Endodermal cell (in vitro differentiated cells): Measurements from ENCODE around the gene EXOC3L2. TPM values are rescaled to one million over a fixed set of nuclear protein-coding genes. Genes with fewer than 3 reads are reported as not detected.

Experiments
- DNase-seq: peaks from one replicate; pipeline ENCODE4 v3.0.0-alpha.2; 2017
- H3K27ac ChIP-seq: 2 replicates; pipeline ENCODE4 v1.5.1; 2013; ENCODE audit warnings: mild to moderate bottlenecking, low read depth, low read length, moderate library complexity
- H3K27me3 ChIP-seq: 2 replicates; pipeline ENCODE4 v1.6.1; 2013; ENCODE audit warnings: mild to moderate bottlenecking, low read length, moderate library complexity; ENCODE audit not compliant: insufficient read depth, control insufficient read depth, poor library complexity, severe bottlenecking
- H3K36me3 ChIP-seq: 2 replicates; pipeline ENCODE4 v1.7.0; 2013; ENCODE audit warnings: mild to moderate bottlenecking, low read length, moderate library complexity; ENCODE audit not compliant: control insufficient read depth, insufficient read depth
- H3K4me1 ChIP-seq: one replicate; pipeline ENCODE4 v1.7.0; 2013; ENCODE audit warnings: low read length; ENCODE audit not compliant: control insufficient read depth, insufficient read depth
- H3K4me3 ChIP-seq: 2 replicates; pipeline ENCODE4 v1.5.1; 2013; ENCODE audit warnings: mild to moderate bottlenecking, low read length, moderate library complexity
- H3K9ac ChIP-seq: 2 replicates; pipeline ENCODE4 v1.6.1; 2013; ENCODE audit warnings: mild to moderate bottlenecking, low read length, moderate library complexity; ENCODE audit not compliant: poor library complexity, severe bottlenecking; ENCODE audit errors: extremely low read depth
- H3K9me3 ChIP-seq: 2 replicates; pipeline ENCODE4 v1.6.1; 2013; ENCODE audit warnings: mild to moderate bottlenecking, low read length, moderate library complexity; ENCODE audit not compliant: control insufficient read depth
- H3K27ac Mint-ChIP-seq: 2 replicates; pipeline ENCODE4 v1.8.0; 2020; ENCODE audit warnings: mixed read lengths
- H3K27me3 Mint-ChIP-seq: 2 replicates; pipeline ENCODE4 v1.8.0; 2021; ENCODE audit warnings: mild to moderate bottlenecking, mixed read lengths; ENCODE audit not compliant: insufficient read depth
- H3K36me3 Mint-ChIP-seq: 2 replicates; pipeline ENCODE4 v1.8.0; 2020; ENCODE audit warnings: low read depth, mixed read lengths
- H3K4me1 Mint-ChIP-seq: 2 replicates; pipeline ENCODE4 v1.8.0; 2020; ENCODE audit warnings: mixed read lengths
- H3K4me3 Mint-ChIP-seq: 2 replicates; pipeline ENCODE4 v1.8.0; 2020; ENCODE audit warnings: mild to moderate bottlenecking, moderate library complexity, mixed read lengths
- H3K9me3 Mint-ChIP-seq: 2 replicates; pipeline ENCODE4 v1.8.0; 2020; ENCODE audit warnings: mild to moderate bottlenecking, mixed read lengths
- WGBS, 2 experiments: methylation state at CpG; one replicate each; pipeline versions ENCODE4 v1.1.5 to v1.1.7; 2013; ENCODE audit warnings: missing lambda C conversion rate in 2 of 2, mixed read lengths in 1 of 2; ENCODE audit not compliant: insufficient coverage in 1 of 2, insufficient read length in 1 of 2; 5-methylcytosine and 5-hydroxymethylcytosine counted together
- total RNA-seq, 2 donors: library from RNA; stranded (reverse); fragmentation: NEBNext Ultra II Directional in 1 of 2; extraction: Animal tissue kit (Norgen Biotek cat#: 25700) in 1 of 2; gene quantifications; 2 replicates in 1 of 2; 3 replicates in 1 of 2; pipeline ENCODE4 v1.2.1, GENCODE V29; 2021
- TF ChIP-seq, protein P1 (sequence below): fragments of 200-600 bp; sonication (generic); conservative IDR thresholded peaks from 2 replicates; pipeline ENCODE4 v1.5.0; 2021; ENCODE audit warnings: antibody characterized with exemption, mild to moderate bottlenecking

The EXOC3L2 gene
- total RNA-seq, 2 donors from 2014 or later: 0.11 TPM; not detected in 1

DNA sequence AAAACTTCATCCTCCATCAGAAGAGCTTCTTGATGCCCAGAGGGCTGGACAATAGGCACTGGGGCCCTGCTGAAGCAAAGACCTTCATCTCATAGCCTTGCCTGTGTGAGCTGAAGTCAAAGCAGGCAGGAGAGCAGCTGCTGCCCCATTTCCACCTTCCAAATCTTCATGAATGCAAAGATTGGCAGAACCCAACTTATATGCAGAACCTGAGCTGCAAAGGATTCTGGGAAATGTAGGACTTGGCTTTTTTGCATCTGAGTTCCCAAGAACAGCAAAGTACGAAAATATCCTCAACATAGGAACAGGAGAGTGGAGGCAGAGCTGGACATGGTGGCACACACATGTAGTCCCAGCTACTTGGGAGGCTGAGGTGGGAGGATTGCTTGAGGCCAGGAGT is 46.6 kb upstream of the EXOC3L2 start:
- Histone ChIP-seq H3K36me3 (peaks cover 47% of the 10 kb centered on the region), H3K9me3 (no peaks in the 10 kb centered on the region), H3K4me3 (no peak overlapping the region), H3K4me1 (no peaks in the 10 kb centered on the region), H3K27me3 (no peaks in the 10 kb centered on the region), H3K27ac (no peak overlapping the region), H3K9ac (no peak overlapping the region)
- H3K36me3 Mint-ChIP-seq: peaks cover 61% of the 10 kb centered on the region
- 90 to 100% methylated on average over 1 of the region's 1 CpG for WGBS, 2 experiments
- H3K9me3 Mint-ChIP-seq: peaks cover 3% of the 10 kb centered on the region
- H3K4me3 Mint-ChIP-seq: no peak overlapping the region
- TF ChIP-seq, protein P1, sequence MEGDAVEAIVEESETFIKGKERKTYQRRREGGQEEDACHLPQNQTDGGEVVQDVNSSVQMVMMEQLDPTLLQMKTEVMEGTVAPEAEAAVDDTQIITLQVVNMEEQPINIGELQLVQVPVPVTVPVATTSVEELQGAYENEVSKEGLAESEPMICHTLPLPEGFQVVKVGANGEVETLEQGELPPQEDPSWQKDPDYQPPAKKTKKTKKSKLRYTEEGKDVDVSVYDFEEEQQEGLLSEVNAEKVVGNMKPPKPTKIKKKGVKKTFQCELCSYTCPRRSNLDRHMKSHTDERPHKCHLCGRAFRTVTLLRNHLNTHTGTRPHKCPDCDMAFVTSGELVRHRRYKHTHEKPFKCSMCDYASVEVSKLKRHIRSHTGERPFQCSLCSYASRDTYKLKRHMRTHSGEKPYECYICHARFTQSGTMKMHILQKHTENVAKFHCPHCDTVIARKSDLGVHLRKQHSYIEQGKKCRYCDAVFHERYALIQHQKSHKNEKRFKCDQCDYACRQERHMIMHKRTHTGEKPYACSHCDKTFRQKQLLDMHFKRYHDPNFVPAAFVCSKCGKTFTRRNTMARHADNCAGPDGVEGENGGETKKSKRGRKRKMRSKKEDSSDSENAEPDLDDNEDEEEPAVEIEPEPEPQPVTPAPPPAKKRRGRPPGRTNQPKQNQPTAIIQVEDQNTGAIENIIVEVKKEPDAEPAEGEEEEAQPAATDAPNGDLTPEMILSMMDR: no peak
- H3K4me1 Mint-ChIP-seq: no peaks in the 10 kb centered on the region
- no peaks in the 10 kb centered on the region for H3K27me3 Mint-ChIP-seq
- no peak for DNase-seq
- no peak overlapping the region for H3K27ac Mint-ChIP-seq

DNA sequence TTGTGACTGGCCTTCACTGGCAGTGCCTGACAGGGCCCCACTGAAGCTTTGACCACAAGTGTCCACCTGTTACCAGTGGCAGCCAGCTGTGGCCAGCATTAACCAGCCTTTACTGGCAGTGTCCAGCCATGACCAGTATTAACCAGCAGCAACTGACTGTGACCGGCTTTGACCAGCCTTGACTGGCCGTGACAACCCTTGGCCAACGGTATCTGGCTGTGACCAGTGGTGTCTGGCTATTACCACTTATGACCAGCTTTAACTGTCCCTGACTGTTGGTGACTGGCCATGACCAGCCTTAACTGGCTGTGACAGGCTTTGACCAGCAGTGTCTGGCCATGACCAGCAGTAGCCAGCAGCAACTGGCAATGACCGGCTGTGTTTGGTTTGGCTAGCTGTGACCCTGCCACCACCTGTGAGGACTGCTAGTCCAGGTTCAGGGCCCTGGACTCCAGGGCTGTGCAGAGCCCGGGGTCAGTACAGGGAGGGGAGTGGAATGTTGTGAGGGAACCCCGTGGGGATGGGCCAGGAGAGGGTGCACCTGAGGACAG is 45.2 kb upstream of the EXOC3L2 start:
- Histone ChIP-seq H3K9me3 (no peaks in the 10 kb centered on the region), H3K36me3 (peaks cover 45% of the 10 kb centered on the region), H3K27ac (no peak overlapping the region), H3K4me3 (no peak overlapping the region), H3K4me1 (no peaks in the 10 kb centered on the region), H3K27me3 (no peaks in the 10 kb centered on the region), H3K9ac (no peak overlapping the region)
- Mint-ChIP-seq H3K27me3 (no peaks in the 10 kb centered on the region), H3K27ac (no peak overlapping the region), H3K36me3 (peaks cover 58% of the 10 kb centered on the region), H3K9me3 (peaks cover 3% of the 10 kb centered on the region), H3K4me1 (no peaks in the 10 kb centered on the region), H3K4me3 (no peak overlapping the region)
- DNase-seq: no peak
- TF ChIP-seq, protein P1: no peak
- 94 to 100% methylated on average over 4 to 6 of the region's 6 CpGs for whole genome bisulfite sequencing, 2 experiments

DNA sequence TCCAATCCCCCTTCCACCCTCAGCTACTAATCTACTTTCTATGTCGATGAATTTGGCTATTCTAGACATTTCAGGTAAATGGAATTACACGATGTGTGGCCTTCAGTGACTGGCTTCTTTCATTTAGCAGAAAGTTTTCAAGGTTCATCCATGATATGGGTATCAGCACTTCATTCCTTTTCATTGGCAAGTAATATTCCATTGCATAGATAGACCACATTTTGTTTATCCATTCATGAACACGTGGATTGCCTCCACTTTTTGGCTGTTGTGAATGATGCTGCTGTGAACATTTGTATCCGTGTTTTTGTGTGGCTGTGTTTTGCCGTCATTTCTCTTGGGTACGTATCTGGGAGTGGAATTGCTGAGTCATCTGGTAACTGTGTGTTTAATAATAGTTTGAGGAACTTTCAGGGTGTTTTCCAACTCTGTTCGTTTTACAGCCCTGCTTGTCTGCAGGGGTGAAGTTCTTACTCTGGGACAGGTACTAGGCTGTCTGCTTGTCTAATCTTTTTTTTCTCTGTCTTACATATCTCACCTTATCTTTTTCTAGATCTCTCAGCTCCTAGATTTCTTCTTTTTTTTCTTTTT is 38.3 kb upstream of the EXOC3L2 start:
- Mint-ChIP-seq H3K36me3 (peaks cover 57% of the 10 kb centered on the region), H3K27ac (no peak overlapping the region), H3K4me1 (no peaks in the 10 kb centered on the region), H3K27me3 (no peaks in the 10 kb centered on the region), H3K4me3 (no peak overlapping the region), H3K9me3 (peaks cover 10% of the 10 kb centered on the region)
- Histone ChIP-seq H3K9me3 (peaks cover 7% of the 10 kb centered on the region), H3K27ac (no peak overlapping the region), H3K9ac (no peak overlapping the region), H3K27me3 (no peaks in the 10 kb centered on the region), H3K4me3 (no peak overlapping the region), H3K4me1 (no peaks in the 10 kb centered on the region), H3K36me3 (peaks cover 69% of the 10 kb centered on the region)
- DNase-seq: no peak
- TF ChIP-seq, protein P1: no peak
- WGBS, 2 experiments: 68 to 70% methylated on average over 7 of the region's 7 CpGs
